Measurements from ENCODE around the gene BMPR2.

BMPR2 gene

DNA sequence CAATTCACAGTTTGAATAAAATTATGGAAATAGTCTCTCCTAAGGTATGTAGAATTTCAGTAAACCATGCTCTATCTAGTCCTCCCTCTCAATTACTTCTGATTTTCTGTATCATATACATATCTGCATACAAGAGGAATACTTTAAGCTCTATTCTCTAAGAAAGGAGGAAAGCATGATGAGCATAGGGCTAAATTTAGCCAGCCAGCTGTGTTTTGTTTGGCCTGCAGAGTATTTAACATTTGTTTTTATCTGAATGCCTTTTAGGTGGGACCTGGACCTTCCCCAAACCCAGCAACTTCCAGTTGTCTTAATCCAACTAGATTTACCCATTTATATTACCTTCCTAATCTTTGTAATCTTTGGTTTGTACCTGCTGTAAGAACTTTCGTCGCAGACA, 216.4 kb downstream of the BMPR2 start:
- DNase-seq (ENCODE audit: low read depth, low spot score), result no peak

DNA sequence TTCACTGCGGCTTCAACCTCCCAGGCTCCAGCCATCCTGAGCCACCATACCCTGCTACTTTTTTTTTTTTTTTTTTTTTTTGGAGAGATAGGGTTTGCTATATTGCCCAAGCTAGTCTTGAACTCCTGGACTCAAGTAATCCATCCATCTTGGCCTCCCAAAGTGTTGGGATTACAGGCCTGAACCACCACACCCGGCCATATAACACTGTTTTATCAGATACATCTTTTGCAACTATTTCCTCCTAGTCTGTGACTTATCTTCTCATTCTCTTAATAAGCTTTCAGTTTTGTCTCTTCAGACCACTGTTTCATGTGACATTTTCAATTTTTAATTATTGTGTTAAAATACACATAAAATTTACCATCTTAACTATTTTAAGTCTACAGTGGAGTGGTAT, 223.0 kb downstream of the BMPR2 start:
- no peak for DNase-seq (ENCODE audit: low read depth, low spot score)

DNA sequence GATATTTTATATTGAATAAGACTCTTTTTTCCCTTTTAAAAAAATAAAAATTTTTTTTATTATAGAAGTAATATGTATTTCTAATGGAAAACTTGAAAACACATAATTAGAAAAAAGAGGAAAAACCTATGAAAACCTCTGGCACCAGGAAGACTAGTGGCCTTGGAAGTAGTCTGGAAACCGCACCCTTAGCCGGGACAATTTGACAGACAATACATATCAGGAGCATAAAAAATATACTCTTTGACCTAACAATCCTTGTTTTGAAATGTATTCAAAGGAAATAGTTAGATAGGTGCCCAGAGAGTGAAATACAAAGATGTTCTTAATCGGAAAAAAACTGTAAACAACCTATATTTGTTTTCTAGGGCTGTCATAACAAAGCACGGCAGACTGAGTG, 223.8 kb downstream of the BMPR2 start:
- no peak for DNase-seq (ENCODE audit: low read depth, low spot score)

DNA sequence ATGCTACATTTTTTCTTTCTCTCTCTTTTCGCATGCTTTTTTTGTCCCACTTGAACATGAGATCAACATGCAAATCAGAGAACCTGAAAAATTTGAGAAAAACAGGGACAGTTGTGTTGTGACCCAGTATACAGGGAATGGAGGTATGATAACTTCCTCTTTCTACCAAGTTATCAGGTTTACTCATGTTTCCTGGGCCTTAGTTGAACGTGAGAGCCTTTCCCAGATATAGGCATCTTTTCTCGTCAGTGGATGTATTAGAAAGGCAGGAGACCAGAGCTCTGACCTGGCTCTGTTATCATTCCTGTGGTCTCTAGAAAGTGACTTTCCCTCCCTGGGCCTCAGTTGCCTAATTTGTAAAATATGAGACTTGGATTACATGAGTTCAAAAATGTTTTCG, 228.6 kb downstream of the BMPR2 start:
- no peak for DNase-seq (ENCODE audit: low read depth, low spot score)

DNA sequence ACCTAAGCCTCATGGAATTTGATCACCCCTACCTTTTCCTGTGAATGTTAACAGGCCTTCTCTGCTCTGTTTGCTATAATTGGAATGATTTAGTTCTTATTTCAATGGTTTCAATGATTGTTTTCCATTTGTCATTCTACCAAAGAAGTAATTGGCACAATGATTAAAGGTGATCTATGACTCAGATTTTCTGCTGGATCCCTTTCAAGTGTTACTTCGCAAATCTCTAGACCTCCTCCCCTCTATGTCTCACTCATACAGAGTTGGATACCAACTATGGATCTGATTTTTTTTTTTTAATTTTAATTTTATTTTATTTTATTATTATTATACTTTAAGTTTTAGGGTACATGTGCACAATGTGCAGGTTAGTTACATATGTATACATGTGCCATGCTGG, 229.0 kb downstream of the BMPR2 start:
- no peak for DNase-seq (ENCODE audit: low read depth, low spot score)

DNA sequence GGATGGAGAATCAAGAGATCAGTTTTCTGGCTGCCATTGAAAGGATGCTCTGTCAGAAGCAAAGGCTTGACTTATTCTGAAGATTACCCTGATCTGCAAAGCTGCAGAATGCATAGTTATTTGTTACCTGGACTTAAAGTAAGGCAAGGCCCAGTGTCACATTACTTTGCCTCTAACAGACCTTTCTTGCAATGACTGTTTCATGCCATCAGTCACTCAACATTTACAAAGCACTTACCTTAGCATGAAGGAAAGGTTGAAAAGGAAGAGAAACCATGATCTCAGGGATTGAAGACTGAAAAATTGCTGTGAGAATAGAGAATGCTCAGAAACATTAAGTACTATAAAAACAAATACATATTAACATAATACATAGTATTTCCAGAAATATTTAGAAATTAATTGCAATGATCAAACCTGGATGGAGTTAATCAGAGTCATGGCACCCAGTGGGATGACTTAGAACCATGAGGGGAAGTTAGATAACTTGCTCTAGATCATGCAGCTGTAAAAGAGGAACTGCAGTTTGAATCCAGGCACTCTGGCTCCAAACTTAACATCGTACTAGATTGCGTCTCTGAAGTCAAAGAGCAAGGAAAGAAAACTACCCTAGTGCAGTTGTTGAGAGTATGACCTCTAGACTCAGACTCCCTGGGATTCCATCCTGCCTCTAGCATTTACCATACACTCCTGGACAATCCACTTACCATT, 232.2 kb downstream of the BMPR2 start:
- DNase-seq (ENCODE audit: low read depth, low spot score), result no peak

DNA sequence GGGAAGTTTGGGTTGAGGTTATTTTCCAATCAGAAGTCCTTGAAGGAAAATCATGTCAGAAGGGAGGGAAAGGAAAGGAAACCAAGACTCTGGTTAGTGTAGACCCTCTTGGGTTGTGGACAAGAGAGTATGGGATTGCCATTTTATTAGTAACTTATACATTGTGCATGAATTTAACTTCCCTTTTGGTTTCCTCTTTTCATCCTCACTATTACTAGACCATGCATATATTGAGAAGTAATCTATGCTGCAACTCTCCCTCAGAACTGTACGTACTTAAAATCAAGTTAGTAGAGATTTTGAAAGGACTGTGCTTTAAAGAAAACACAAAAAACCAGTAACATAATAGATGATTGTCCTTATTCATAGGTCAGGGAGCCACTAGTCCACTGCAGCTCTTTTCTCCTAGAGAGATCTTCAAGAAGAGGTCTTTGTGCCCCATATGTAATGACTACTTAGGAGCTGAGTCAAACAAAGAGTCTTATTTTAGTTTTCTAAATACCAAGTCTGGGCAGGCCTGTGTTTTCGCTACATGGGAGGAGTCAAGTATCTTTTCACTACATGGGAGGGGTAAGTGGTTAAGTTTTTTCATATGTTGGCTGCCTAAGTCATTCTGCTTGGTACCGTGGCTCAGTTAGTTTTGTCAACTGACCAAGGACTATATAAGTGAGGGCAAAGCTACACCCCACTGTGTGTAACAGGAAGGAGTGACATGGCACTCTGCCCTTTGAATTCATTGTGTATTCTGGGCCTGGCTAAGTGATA, 233.4 kb downstream of the BMPR2 start:
- DNase-seq (ENCODE audit: low read depth, low spot score), result no peak

DNA sequence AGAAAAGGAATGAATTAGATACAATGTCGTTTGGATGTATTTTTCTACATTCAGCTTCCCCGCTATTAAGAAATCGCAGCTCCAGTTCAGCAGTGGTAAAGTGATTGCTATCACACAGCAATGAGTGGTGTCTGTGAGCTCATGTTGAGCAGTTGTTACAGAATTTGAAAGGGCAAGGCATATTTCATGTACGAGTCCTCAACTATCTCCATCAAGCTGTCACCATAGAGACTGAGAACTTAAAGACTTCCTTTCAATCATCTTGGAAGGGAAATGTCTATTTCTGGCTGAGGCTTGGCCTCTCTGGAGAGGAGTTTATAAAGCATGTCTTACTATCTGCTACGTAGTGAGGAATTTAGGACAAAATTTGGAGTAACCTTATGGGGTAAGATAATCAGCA, 234.3 kb downstream of the BMPR2 start:
- DNase-seq (ENCODE audit: low read depth, low spot score), result no peak

DNA sequence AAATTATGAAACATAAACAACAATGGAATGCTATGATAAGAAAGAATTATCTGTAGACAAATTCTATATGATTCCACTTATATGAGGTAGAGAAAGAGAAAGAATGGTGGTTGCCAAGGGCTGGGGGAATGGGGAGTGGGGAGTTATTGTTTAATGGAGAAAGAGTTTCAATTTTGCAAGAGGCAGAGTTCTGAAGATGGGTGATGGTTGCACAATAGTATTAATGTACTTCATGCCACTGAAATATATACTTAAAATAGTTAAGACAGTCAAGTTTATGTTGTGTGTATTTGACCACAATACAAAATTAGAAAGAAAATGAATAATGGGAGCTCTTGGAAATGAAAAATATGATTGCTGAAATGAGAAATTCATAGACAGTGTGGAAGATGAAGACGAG, 236.0 kb downstream of the BMPR2 start:
- no peak for DNase-seq (ENCODE audit: low read depth, low spot score)

DNA sequence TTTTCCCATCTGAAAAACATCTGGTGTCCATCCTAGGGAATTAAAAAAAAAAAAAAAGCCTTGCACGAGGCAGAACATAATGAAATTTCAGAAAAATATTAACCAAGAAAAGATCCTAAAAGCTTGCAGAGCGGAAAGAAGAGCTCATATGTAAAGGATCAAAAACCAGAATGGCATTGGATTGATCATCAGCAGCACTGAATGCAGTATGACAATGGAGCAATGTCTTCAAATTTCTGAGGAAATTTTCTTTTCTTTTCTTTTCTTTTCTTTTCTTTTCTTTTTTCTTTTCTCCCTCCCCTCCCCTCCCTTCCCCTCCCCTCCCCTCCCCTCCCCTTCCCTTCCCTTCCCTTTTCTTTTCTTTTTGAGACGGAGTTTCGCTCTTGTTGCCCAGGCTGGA, 237.4 kb downstream of the BMPR2 start:
- DNase-seq (ENCODE audit: low read depth, low spot score), result no peak
